HG03097 (cell line): ENCODE measurements around the gene GOLT1A.

Experiments
- ATAC-seq: cut with Tn5 transposase; IDR thresholded peaks from one replicate; pipeline ENCODE4 v1.9.1; 2021; ENCODE audit not compliant: unreplicated experiment, low FRiP score

GOLT1A gene

DNA sequence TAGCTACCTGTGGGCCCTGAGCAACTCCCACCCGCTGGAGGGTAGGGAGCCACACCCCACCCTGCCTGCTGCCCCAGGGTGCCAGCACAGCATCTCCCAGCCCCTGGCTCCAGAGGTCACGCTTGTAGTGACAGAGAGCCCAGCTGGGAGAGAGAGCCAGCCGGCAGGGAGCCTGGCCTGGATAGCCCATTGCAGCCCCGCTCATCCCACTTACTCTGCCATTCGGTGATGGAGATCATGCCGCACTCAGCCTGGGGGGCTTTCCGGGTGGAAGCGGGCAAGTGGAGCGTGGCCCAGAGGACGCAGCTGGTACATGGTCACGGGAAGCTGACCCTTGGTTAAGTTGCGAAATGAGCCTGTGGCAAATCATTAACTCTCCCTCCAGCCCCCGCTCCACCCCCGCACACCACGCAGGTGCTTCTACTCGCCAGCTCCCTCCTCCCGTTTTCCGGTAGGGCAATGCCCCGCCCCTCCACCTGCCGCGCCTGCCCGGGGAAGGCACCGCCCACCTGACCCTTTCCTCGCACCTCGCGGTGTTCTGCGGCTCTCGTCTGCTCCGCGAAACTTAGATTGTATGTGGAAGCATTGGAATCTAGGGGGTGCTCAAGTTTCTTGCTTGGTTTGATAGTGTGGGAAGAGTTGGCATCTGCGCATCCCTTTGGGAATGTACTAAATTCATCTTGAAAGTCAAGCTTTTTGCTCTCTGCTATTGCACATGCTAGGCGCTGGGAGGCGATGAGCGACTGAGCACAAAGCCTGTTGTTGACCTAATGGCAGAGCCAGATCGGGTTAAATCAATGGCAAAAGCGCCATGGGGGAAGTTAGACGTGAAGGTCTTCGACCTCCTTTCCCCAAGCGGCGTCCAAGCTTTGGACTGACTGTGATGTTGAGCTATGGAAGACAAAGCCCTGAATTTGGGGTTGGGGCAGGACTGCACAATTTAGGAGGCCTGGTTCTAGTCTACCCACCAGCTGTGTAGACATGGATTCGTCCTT lies at the start of gene GOLT1A:
TSS of gene GOLT1A (minus strand) at position 321 of the 995 bp plus-strand sequence. CDS start at position 239, 82 bp downstream.
- peak; percentile 77 for ATAC-seq

DNA sequence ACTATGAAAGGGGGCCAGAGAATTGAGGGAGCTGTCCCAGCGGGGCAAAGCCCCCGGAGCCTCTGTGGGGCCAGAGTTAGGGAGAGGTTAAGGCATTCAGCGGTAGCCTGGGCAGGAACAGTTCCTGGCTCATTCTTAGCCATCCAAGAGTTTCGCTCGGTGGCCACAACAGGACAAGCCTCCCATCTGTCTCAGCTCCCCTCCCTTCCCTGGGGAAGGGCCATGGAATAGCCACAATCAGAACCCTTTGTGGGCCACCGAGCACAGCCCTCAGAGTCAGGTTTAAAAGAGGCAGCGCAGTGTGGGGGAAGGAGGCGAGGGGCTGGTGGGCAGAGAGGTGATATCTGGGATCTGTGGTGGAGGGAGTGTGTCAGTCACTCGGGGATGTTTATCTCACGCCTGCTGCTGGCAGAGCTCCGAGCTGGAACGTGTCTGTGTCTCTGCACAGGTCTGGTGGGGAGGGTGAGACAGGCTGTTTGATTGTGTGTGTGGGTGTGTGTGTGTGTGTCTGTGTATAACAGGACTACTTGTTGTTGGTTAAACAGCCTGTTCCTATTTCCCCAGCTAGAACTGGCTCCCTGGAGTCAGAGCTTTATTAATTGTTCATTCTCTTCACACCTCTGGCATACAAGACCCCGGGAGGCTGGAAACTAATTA lies 49.6 kb upstream of the GOLT1A start:
- ATAC-seq = no peak

GRCh38 chr1:204262506-204263253 lies 48.9 kb upstream of the GOLT1A start:
- no peak for ATAC-seq

DNA sequence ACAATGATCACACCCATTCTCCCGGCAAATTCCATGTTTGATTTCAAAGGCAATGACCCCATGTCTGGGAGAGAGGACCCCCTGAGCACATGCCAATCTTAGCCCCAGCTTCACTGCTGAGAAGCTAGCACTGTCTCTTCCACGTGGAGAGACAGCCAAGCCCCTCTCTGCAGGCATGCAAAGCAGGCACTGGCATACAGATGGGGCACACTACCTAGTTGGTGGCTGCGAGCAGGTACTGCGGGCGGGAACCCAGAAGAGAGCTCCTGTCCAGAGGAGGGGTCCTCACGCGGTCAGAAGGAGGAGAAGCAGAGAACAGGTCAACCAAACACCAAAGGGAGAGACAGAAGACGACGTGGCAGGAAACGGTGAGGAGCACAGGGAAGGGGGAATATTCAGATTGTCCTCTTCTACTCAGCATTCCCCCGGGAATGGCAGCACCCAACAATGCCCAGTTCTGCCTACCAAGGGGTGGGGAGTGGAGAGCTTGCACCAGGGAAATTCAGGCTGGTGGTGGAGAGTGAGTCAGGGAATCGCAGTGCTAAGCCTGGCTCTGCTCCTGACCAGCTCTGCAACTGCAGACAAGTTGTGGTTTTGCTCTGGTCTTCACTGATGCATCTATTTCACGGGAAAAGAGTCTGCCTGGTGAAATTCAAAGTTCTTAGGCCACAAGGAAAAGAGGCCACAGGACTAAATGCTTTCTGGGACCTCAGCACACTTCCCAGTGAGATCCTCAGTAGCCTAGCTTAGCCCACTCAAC lies 48.1 kb upstream of the GOLT1A start:
- ATAC-seq = no peak

- ATAC-seq = no peak
Measured at GRCh38 chr1:204261266-204261665, 47.5 kb upstream of the GOLT1A start.

- ATAC-seq = no peak
Measured at GRCh38 chr1:204260601-204261197, 46.9 kb upstream of the GOLT1A start.

GRCh38 chr1:204259782-204260181 lies 46.0 kb upstream of the GOLT1A start:
- ATAC-seq = no peak

DNA sequence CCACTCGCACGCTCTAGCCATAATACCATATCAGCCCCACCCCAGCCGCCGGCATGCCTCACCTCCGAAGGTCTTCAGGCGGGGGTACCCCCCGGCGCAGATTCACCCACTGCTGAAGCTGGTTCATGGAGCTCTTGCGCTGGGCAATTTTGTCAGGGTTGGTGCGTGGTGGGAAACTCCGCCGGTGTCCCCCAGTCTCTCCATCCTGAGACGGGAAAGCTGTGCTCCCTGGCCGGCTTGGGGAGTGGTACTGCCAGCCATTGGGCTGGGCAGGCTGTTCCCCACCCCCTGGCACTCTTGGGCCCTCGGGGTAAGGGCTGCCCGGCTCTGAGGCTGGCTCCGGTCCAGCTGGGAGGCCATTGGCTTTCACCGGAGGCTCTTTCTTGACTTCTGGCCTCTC lies 45.4 kb upstream of the GOLT1A start:
- ATAC-seq = no peak

GRCh38 chr1:204258213-204259115 lies 44.7 kb upstream of the GOLT1A start:
- no peak for ATAC-seq

GRCh38 chr1:204257446-204257845 lies 43.7 kb upstream of the GOLT1A start:
- ATAC-seq = no peak

- ATAC-seq = no peak
Measured at GRCh38 chr1:204256531-204256930, 42.7 kb upstream of the GOLT1A start.

DNA sequence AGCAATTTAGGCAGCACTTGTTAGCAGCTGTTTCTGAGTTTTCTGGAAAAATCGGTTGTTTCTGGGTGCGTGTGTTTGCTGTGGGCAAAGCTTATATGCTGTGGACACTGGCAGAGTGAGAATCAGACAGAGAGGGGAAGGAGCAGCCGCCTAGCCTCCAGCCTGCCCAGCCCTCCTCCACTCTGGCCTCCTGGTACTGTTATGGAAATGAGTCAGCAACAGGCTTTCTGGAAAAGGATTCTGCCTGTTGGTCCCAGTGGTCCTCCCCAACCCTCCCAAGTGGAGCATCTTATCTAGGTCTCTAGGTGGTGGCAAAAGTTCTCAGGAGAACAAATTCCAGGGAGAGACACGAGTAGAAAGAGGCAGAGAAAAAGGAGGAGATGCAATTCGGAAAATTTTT lies 42.2 kb upstream of the GOLT1A start:
- no peak for ATAC-seq

DNA sequence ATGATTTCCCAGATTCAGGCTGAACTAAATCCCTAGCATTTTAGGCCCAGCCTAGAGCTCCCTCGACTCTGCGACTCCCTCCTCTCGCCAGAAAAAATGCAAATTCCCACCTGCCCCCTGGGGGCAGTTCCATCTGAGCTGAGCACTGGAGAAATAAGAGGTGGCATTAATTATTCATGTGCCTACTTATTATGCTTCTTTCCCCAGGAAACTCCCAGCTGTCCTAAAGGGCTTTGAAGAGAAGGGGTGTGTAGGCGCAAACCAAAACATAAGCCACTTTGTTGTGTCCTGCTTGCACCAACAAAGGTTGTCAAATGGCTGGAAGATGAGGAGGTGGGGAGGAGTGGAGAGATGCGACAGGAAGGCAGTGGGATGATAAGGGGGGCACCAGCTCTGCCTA lies 41.4 kb upstream of the GOLT1A start:
- ATAC-seq = no peak

DNA sequence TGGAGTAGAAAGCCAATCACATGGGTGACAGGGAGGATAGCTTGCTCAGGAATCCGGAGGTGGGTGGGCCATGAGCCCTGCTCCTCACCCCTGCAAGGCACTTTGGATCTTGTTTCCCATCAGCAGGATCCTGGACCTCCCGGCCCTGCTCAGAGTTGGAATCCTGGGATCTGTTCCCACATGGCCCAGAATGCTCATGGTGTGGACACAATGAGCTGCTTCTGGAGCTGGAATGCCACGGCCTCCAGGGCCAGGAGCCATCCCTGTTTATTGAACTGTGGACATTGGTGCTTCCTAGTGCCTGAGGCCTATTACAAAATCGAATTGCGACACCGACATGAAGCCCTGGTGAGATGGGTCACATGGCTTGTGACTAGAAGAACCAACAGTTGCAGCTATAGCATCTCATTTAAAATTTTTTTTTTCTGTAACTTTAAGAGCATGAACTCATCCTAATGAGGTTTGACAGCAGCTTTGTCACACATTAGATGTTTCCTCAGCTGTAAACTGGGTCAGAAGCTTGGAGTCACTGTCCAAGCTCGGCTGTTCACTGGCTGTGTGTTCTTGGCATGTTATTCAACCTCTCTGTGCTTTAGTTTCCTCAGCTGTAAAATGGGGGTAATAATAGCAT lies 40.4 kb upstream of the GOLT1A start:
- ATAC-seq = no peak

DNA sequence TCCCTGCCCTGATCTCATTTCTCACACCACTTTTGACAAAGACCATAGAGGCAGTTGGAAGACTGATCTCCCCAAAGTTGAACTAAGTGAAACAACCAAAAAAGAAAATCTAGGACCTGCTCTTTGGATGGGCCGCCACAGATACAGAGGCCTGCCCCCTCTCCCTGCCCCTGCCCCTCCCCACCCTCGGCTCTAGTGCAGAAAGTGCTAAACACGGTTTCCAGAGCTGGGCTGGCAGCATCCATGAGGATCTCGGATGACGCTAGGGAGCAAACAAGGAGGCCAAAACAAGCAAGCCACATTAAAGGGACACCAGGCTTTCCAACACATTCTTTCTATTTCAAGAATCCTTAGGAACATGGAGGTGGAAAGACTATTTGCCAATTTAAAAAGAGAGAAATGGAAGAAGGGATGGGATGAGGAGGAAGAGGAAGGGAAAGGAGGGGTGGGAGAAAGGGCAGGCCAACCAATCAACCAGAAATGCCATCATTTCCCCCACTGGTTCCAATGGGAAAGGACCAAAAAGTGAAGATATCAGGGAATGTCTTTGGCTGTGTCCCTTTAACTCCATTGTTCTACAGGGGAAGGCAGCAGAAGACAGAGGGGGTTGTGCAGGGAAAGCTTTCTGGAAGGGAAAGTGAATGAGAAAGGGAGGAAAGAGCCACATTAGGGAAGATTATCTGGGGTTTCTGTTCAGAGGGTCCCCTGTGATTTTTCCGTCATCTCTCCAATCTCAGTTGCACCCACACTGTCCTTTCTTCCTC lies 38.3 kb upstream of the GOLT1A start:
- no peak for ATAC-seq

- no peak for ATAC-seq
Measured at GRCh38 chr1:204251286-204251685, 37.5 kb upstream of the GOLT1A start.

DNA sequence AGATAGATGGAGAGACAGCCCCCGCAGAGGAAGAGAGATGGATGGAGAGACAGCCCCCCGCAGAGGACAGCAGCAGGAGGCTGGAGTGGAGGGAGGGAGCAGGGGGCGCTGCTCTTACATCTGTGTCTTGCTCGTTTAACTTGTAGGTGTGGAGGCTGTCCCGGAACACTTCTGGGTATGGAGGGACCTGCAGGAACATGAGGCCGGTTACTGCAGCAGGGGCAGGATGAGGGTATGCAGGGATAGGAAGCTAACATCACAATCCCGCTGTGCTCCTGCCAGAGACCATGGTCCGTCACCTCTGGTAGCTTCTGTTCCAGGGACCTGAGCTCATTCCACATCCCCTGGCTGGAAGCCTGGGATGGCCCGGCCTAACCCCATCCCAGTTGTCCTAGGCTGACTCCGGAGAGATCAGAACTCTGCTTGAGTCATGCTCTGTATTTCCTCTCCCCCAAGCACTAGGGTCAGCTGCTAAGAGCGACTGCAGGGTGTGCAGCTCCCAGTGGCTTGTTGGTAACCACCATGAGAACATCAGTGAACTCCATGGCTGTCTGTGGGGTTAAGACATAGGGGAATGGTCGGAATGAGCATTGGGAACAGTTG lies 36.7 kb upstream of the GOLT1A start:
- no peak for ATAC-seq
